DOHH2 (cell line): Measurements from ENCODE around the gene PEX26.

Source experiments
- H3F3A ChIP-seq: fragments of 200-600 bp; sonication (generic), shearing (Covaris generic); 2 replicates; pipeline ENCODE4 v1.6.0; 2016; ENCODE audit warnings: antibody characterized with exemption, mild to moderate bottlenecking; ENCODE audit not compliant: control insufficient read depth, insufficient read depth
- H3K27ac ChIP-seq: fragments of 200-600 bp; sonication (generic); 2 replicates; pipeline ENCODE4 v1.5.1; 2014; ENCODE audit warnings: low read depth, mild to moderate bottlenecking, low read length, moderate library complexity
- H3K27me3 ChIP-seq: fragments of 200-600 bp; sonication (generic); 2 replicates; pipeline ENCODE4 v1.6.1; 2014; ENCODE audit warnings: mild to moderate bottlenecking, low read length, mixed read lengths; ENCODE audit not compliant: control insufficient read depth
- H3K36me3 ChIP-seq: fragments of 200-600 bp; sonication (generic); 2 replicates; pipeline ENCODE4 v1.6.1; 2014; ENCODE audit warnings: mild to moderate bottlenecking, low read length, moderate library complexity, mixed read lengths; ENCODE audit not compliant: control insufficient read depth
- H3K4me1 ChIP-seq: fragments of 200-600 bp; sonication (generic); 2 replicates; pipeline ENCODE4 v1.6.1; 2014; ENCODE audit warnings: mild to moderate bottlenecking, low read length, mixed read lengths; ENCODE audit not compliant: control insufficient read depth
- H3K4me2 ChIP-seq: fragments of 200-600 bp; sonication (generic); 2 replicates; pipeline ENCODE4 v1.6.0; 2014; ENCODE audit warnings: mild to moderate bottlenecking, low read length, moderate library complexity
- H3K4me3 ChIP-seq: fragments of 200-600 bp; sonication (generic); 2 replicates; pipeline ENCODE4 v1.5.1; 2014; ENCODE audit warnings: mild to moderate bottlenecking, low read length, mixed read lengths
- H3K79me2 ChIP-seq: fragments of 200-600 bp; sonication (generic); 2 replicates; pipeline ENCODE4 v1.6.1; 2014; ENCODE audit warnings: mild to moderate bottlenecking, low read length, mixed read lengths; ENCODE audit not compliant: control insufficient read depth
- H3K9me2 ChIP-seq: fragments of 200-600 bp; sonication (generic); replicated peaks from 2 replicates; pipeline ENCODE4 v1.6.1; 2014; ENCODE audit warnings: mild to moderate bottlenecking, low read length, mixed read lengths; ENCODE audit not compliant: control insufficient read depth
- H3K9me3 ChIP-seq: fragments of 200-600 bp; sonication (generic); 2 replicates; pipeline ENCODE4 v1.6.1; 2014; ENCODE audit warnings: antibody characterized with exemption, low read length, mixed read lengths; ENCODE audit not compliant: control insufficient read depth, insufficient read depth
- H4K20me1 ChIP-seq: fragments of 200-600 bp; sonication (generic); 2 replicates; pipeline ENCODE4 v1.6.0; 2014; ENCODE audit warnings: low read depth, mild to moderate bottlenecking, antibody characterized with exemption, low read length, moderate library complexity; ENCODE audit not compliant: control insufficient read depth, insufficient read depth
- EZH2phosphoT487 ChIP-seq: fragments of 200-600 bp; sonication (generic); IDR thresholded peaks from 2 replicates; pipeline ENCODE4 v1.6.1; 2017; ENCODE audit warnings: borderline replicate concordance, mild to moderate bottlenecking, antibody characterized with exemption, low read length, moderate library complexity, mixed read lengths
- TF ChIP-seq, protein P1 (sequence below): fragments of 200-600 bp; sonication (generic); IDR thresholded peaks from one replicate; pipeline ENCODE4 v1.5.1; 2014; ENCODE audit warnings: antibody characterized with exemption, mild to moderate bottlenecking, low read depth, low read length; ENCODE audit not compliant: poor library complexity, severe bottlenecking

Gene PEX26

GRCh38 chr22:18057568-18058209 is 20.1 kb upstream of the PEX26 start:
- no peaks in the 10 kb centered on the region for H3K9me3 ChIP-seq
- peak overlapping the region; percentile 36; the same call in 1 of the 2 replicates for H3K4me2 ChIP-seq
- H3K79me2 ChIP-seq: no peaks in the 10 kb centered on the region
- TF ChIP-seq, protein P1, sequence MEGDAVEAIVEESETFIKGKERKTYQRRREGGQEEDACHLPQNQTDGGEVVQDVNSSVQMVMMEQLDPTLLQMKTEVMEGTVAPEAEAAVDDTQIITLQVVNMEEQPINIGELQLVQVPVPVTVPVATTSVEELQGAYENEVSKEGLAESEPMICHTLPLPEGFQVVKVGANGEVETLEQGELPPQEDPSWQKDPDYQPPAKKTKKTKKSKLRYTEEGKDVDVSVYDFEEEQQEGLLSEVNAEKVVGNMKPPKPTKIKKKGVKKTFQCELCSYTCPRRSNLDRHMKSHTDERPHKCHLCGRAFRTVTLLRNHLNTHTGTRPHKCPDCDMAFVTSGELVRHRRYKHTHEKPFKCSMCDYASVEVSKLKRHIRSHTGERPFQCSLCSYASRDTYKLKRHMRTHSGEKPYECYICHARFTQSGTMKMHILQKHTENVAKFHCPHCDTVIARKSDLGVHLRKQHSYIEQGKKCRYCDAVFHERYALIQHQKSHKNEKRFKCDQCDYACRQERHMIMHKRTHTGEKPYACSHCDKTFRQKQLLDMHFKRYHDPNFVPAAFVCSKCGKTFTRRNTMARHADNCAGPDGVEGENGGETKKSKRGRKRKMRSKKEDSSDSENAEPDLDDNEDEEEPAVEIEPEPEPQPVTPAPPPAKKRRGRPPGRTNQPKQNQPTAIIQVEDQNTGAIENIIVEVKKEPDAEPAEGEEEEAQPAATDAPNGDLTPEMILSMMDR: no peak
- no peak for TF ChIP-seq EZH2phosphoT487
- no peaks in the 10 kb centered on the region for H4K20me1 ChIP-seq
- no peak overlapping the region for H3K27ac ChIP-seq
- H3K4me3 ChIP-seq: no peak overlapping the region
- H3K9me2 ChIP-seq: no peaks in the 10 kb centered on the region
- H3K36me3 ChIP-seq: no peaks in the 10 kb centered on the region
- peaks cover 22% of the 10 kb centered on the region for H3K4me1 ChIP-seq
- H3K27me3 ChIP-seq: no peaks in the 10 kb centered on the region
- no peaks in the 10 kb centered on the region for H3F3A ChIP-seq

DNA sequence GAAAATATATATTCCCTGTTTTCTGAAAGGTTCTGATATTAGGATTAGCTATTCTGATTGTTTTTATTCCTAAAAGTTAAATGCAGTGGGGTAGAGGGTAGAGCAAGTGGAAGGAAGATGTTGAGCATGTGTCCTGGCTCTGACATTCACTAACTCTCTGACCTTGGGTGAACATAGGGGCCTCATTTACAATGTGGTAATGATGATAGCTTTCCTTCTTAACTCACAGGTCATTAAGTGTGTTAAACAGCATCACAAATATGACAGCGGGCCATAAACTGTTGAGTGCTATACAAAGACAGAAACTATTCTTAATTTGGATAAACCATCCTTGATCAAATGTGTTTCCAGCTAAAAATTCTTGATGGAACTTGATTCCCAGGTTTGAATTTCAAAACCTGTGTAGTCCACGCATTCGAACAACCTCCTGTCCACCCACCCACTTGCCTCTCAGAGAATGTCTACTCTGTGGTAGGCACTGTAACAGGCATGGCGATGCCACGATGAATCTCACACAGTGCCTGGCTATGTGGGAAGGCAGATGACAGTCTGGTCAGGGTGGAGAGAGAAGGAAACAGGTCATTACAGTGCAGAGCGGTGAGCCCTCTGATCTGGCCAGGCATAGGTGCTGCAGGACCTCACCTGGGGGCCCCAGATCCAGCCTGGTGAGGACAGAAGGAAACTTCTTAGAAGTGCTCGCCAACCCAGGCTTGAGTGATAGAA is 19.3 kb upstream of the PEX26 start:
- no peak for TF ChIP-seq EZH2phosphoT487
- TF ChIP-seq, protein P1: no peak
- Histone ChIP-seq H3F3A (no peaks in the 10 kb centered on the region), H3K27ac (no peak overlapping the region), H3K36me3 (no peaks in the 10 kb centered on the region), H3K4me1 (peaks cover 22% of the 10 kb centered on the region), H3K9me3 (no peaks in the 10 kb centered on the region), H3K4me2 (no peak overlapping the region), H4K20me1 (no peaks in the 10 kb centered on the region), H3K9me2 (no peaks in the 10 kb centered on the region), H3K4me3 (no peak overlapping the region), H3K27me3 (no peaks in the 10 kb centered on the region), H3K79me2 (no peaks in the 10 kb centered on the region)

DNA sequence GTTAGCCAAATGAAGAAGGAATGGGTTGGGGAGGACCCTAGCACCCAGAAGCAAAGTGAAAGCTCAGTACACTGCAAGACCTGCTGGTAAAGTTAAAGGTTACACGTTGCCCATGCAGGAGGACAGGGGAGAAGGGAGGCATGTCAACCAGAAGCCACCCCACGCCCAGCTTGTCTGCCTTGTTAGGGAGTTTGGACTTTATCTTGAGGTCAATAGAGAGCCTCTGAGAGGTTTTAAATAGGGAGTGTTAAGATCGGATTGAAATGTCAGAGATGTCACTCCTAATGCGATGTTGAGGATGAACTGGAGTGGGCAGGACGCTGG is 18.7 kb upstream of the PEX26 start:
- Histone ChIP-seq H3F3A (no peaks in the 10 kb centered on the region), H3K9me2 (no peaks in the 10 kb centered on the region), H3K27ac (no peak overlapping the region), H3K4me3 (no peak overlapping the region), H4K20me1 (no peaks in the 10 kb centered on the region), H3K4me2 (no peak overlapping the region), H3K27me3 (no peaks in the 10 kb centered on the region), H3K4me1 (peaks cover 22% of the 10 kb centered on the region), H3K9me3 (no peaks in the 10 kb centered on the region), H3K79me2 (no peaks in the 10 kb centered on the region), H3K36me3 (no peaks in the 10 kb centered on the region)
- no peak for TF ChIP-seq EZH2phosphoT487
- TF ChIP-seq, protein P1: no peak
